Vagina (tissue), 2 donors: ENCODE measurements around the gene CACNB1.

Experiments
- POLR2AphosphoS5 ChIP-seq, 2 donors: sonication (generic); formaldehyde crosslinking; IDR thresholded peaks; one replicate each; pipeline ENCODE4 v1.9.0; 2017; ENCODE audit warnings: antibody characterized with exemption in 2 of 2, mild to moderate bottlenecking in 2 of 2, low read depth in 1 of 2; ENCODE audit not compliant: insufficient read depth in 1 of 2
- TF ChIP-seq, protein P1 (sequence below), 3 experiments: fragments of 450-650 bp in 2 of 3; fragments of 200-600 bp in 1 of 3; sonication (generic) in 1 of 3; IDR thresholded peaks; one replicate each; pipeline ENCODE4 v1.5.1; 2017 to 2019; ENCODE audit warnings: antibody characterized with exemption in 3 of 3, mild to moderate bottlenecking in 2 of 3, moderate library complexity in 2 of 3

GRCh38 chr17:39222151-39222550 is 24.7 kb upstream of the CACNB1 start:
- TF ChIP-seq, protein P1, sequence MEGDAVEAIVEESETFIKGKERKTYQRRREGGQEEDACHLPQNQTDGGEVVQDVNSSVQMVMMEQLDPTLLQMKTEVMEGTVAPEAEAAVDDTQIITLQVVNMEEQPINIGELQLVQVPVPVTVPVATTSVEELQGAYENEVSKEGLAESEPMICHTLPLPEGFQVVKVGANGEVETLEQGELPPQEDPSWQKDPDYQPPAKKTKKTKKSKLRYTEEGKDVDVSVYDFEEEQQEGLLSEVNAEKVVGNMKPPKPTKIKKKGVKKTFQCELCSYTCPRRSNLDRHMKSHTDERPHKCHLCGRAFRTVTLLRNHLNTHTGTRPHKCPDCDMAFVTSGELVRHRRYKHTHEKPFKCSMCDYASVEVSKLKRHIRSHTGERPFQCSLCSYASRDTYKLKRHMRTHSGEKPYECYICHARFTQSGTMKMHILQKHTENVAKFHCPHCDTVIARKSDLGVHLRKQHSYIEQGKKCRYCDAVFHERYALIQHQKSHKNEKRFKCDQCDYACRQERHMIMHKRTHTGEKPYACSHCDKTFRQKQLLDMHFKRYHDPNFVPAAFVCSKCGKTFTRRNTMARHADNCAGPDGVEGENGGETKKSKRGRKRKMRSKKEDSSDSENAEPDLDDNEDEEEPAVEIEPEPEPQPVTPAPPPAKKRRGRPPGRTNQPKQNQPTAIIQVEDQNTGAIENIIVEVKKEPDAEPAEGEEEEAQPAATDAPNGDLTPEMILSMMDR (IDR thresholded peaks at IDR 0.05), result no peak
- no peak for TF ChIP-seq POLR2AphosphoS5 (IDR thresholded peaks at IDR 0.05; ENCODE audit: insufficient read depth in 1 of 2, low read depth in 1 of 2)
